Endothelial cell of umbilical vein (primary cell): ENCODE results near the gene CCDC30. TPM values are rescaled to one million over a fixed set of nuclear protein-coding genes. Genes with fewer than 3 reads are reported as not detected.

Experiments
- BruUV-seq: library from RNA; stranded (reverse); fragments of 400-500 nt; replicated peaks from 2 replicates; lab custom pipeline; 2021; lab: Mats Ljungman, UMichigan
- CTCF ChIA-PET: fragments of 300-600, 350-600 bp; sonication (Branson Sonifier 250); formaldehyde crosslinking; loops from one replicate; lab custom pipeline; 2021; ENCODE audit warnings: antibody characterized with exemption, inconsistent platforms; lab: Charles Lee
- POLR2A ChIA-PET: fragments of 300-600, 350-600 bp; sonication (Branson Sonifier 250); formaldehyde crosslinking; loops from one replicate; lab custom pipeline; 2021; ENCODE audit warnings: antibody characterized with exemption, inconsistent platforms; lab: Charles Lee
- DNase-seq: peaks from one replicate; pipeline ENCODE4 v3.0.0-alpha.2; 2011; ENCODE audit warnings: low read depth, low spot score
- FAIRE-seq: peaks from 2 replicates; lab custom pipeline; 2011; peaks lifted over from hg19 to GRCh38; lab: Jason Lieb, UNC
- H2AFZ ChIP-seq: 2 replicates; pipeline ENCODE4 v1.6.0; 2012; ENCODE audit warnings: low read depth, low read length, control low read depth, inconsistent platforms
- H3K27ac ChIP-seq: 2 replicates; pipeline ENCODE4 v1.5.1; 2011; ENCODE audit warnings: low read depth, mild to moderate bottlenecking, control low read depth, low read length, moderate library complexity; ENCODE audit not compliant: insufficient read depth
- H3K27me3 ChIP-seq, 2 experiments: 2 replicates each; pipeline versions ENCODE4 v1.6.0 to v1.6.1; 2011; ENCODE audit warnings: low read length in 2 of 2, mixed read lengths in 1 of 2; ENCODE audit not compliant: control insufficient read depth in 2 of 2, insufficient read depth in 2 of 2
- H3K36me3 ChIP-seq, 2 experiments: 2 replicates in 1 of 2; 3 replicates in 1 of 2; pipeline ENCODE4 v1.5.1; 2011; ENCODE audit warnings: low read length in 2 of 2, mild to moderate bottlenecking in 1 of 2, moderate library complexity in 1 of 2; ENCODE audit not compliant: control insufficient read depth in 2 of 2, insufficient read depth in 2 of 2; ENCODE audit errors: extremely low read depth in 1 of 2
- H3K4me1 ChIP-seq: 3 replicates; pipeline ENCODE4 v1.5.1; 2011; ENCODE audit warnings: mild to moderate bottlenecking, low read length; ENCODE audit not compliant: control insufficient read depth, insufficient read depth; ENCODE audit errors: extremely low read depth
- H3K4me2 ChIP-seq: 2 replicates; pipeline ENCODE4 v1.6.1; 2011; ENCODE audit warnings: low read length, control low read depth, mixed read lengths; ENCODE audit not compliant: insufficient read depth
- H3K4me3 ChIP-seq, 3 experiments: fragments of 200-600 bp in 1 of 3; sonication (generic), shearing (Covaris generic) in 1 of 3; replicated peaks in 1 of 3; 2 replicates each; pipeline ENCODE4 v1.5.1; 2011 to 2016; ENCODE audit warnings: control low read depth in 3 of 3, low read length in 3 of 3, mild to moderate bottlenecking in 2 of 3, inconsistent platforms in 1 of 3, low read depth in 1 of 3, moderate library complexity in 1 of 3; ENCODE audit not compliant: insufficient read depth in 1 of 3
- H3K79me2 ChIP-seq: 2 replicates; pipeline ENCODE4 v1.6.0; 2012; ENCODE audit warnings: low read length, inconsistent platforms; ENCODE audit not compliant: control insufficient read depth, insufficient read depth
- H3K9ac ChIP-seq: replicated peaks from 2 replicates; pipeline ENCODE3; 2011; ENCODE audit warnings: low read length, control low read depth; ENCODE audit not compliant: insufficient read depth; ENCODE audit errors: extremely low read depth
- H3K9me1 ChIP-seq: replicated peaks from 3 replicates; pipeline ENCODE4 v1.6.0; 2011; ENCODE audit warnings: mild to moderate bottlenecking, low read length; ENCODE audit not compliant: control insufficient read depth, insufficient read depth; ENCODE audit errors: extremely low read depth
- H3K9me3 ChIP-seq: replicated peaks from 2 replicates; pipeline ENCODE4 v1.5.1; 2012; ENCODE audit warnings: low read length, inconsistent platforms; ENCODE audit not compliant: control insufficient read depth, insufficient read depth
- H4K20me1 ChIP-seq: replicated peaks from 2 replicates; pipeline ENCODE3; 2011; ENCODE audit warnings: mild to moderate bottlenecking, low read length; ENCODE audit not compliant: control insufficient read depth, insufficient read depth; ENCODE audit errors: extremely low read depth
- EZH2 ChIP-seq: IDR thresholded peaks from 2 replicates; pipeline ENCODE4 v1.6.1; 2012; ENCODE audit warnings: borderline replicate concordance, low read depth, mild to moderate bottlenecking, moderate library complexity, low read length, inconsistent platforms; ENCODE audit not compliant: severe bottlenecking
- FOS ChIP-seq: IDR thresholded peaks from 2 replicates; pipeline ENCODE4 v1.6.1; 2011; ENCODE audit warnings: mild to moderate bottlenecking, low read length, moderate library complexity, borderline replicate concordance; ENCODE audit not compliant: insufficient read depth
- GATA2 ChIP-seq: IDR thresholded peaks from 2 replicates; pipeline ENCODE4 v1.7.0; 2011; ENCODE audit warnings: low read depth, mild to moderate bottlenecking, moderate library complexity, mixed read lengths, low read length; ENCODE audit not compliant: insufficient read length, insufficient read depth
- JUN ChIP-seq: IDR thresholded peaks from 2 replicates; pipeline ENCODE4 v1.6.1; 2011; ENCODE audit warnings: borderline replicate concordance, low read depth; ENCODE audit not compliant: insufficient read length, insufficient read depth
- MYC ChIP-seq: IDR thresholded peaks from one replicate; pipeline ENCODE4 v1.6.1; 2011; ENCODE audit warnings: mild to moderate bottlenecking, low read depth, low read length
- POLR2A ChIP-seq: IDR thresholded peaks from 2 replicates; pipeline ENCODE4 v1.6.1; 2012; ENCODE audit warnings: low read depth, mild to moderate bottlenecking, control low read depth, low read length
- POLR2AphosphoS5 ChIP-seq: IDR thresholded peaks from 2 replicates; pipeline ENCODE4 v1.6.1; 2012; ENCODE audit warnings: low read depth, mild to moderate bottlenecking, control low read depth, low read length, moderate library complexity; ENCODE audit not compliant: insufficient read depth
- dilution Hi-C: fragments of 300-500 bp; cut with MboI; formaldehyde crosslinking; loops from one replicate; pipeline ENCODE4 v1.15.0; 2019; ENCODE audit warnings: low sequenced_read_pairs; ENCODE audit not compliant: extremely low pct_ligation_motif_present
- intact Hi-C: fragments of 100-400 bp; cut with micrococcal nuclease; formaldehyde crosslinking; loops from one replicate; pipeline ENCODE4 v1.10.0; 2022
- polyA plus RNA-seq, 4 experiments: library from polyadenylated mRNA; depleted of rRNA in 3 of 4; stranded (reverse) in 3 of 4; unstranded in 1 of 4; fragments of >200 nt; gene quantifications; 2 replicates each; pipeline versions ENCODE4 v1.2.1 to v1.2.3, GENCODE V29; 2011 to 2012; ENCODE audit warnings: missing spikeins in 1 of 4
- total RNA-seq: library from RNA; stranded (reverse); gene quantifications from 2 replicates; pipeline ENCODE4 v1.2.3, GENCODE V29; 2021
- TF ChIP-seq, protein P1 (sequence below), 2 donors: IDR thresholded peaks; 1 replicate in 1 of 2; 2 replicates in 1 of 2; pipeline ENCODE4 v1.5.1; 2011; ENCODE audit warnings: low read length in 2 of 2, mild to moderate bottlenecking in 2 of 2, moderate library complexity in 2 of 2, control low read depth in 1 of 2, inconsistent platforms in 1 of 2, low read depth in 1 of 2; ENCODE audit not compliant: insufficient read depth in 1 of 2; ENCODE audit errors: extremely low read depth in 1 of 2
- TF ChIP-seq, protein P2 (sequence below): IDR thresholded peaks from 2 replicates; pipeline ENCODE4 v1.6.1; 2011; ENCODE audit not compliant: insufficient read depth, insufficient read length

The CCDC30 gene
- total and polyA plus RNA-seq, 2 donors (not counting 3 experiments of a cell fraction or from before 2014, with no cell fraction given), result 0.19 to 2.9 TPM

DNA sequence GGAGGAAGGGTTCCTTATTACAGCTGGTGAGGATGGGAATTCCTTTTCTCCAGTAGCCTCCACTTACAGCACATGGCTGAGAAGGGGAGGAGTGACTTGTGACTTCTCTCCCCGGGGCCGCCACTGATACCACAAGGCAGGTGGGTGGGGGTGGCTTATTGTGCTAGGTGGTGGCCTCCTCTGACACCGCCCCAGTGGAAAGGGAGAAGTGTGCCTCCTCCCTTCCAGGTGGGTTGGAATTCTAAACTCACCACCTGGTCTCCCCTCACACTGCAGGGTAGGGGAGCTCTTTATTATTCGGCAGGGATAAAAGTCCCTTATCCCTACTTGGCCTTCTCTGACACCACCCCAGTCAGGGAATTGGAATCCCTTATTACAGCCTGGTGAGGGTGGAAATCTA, 89.5 kb downstream of the CCDC30 start:
- intact Hi-C loops (no loop called here), dilution Hi-C loops (no loop called here)
- no TSS peak for BruUV-seq
- POLR2A ChIA-PET, result no interaction called here
- H3K4me3 ChIP-seq, result no peak overlapping the region
- H3K79me2 ChIP-seq, result no peaks in the 10 kb centered on the region
- no peak overlapping the region for H3K4me2 ChIP-seq
- no peaks in the 10 kb centered on the region for H3K4me1 ChIP-seq
- H3K27ac ChIP-seq, result no peak overlapping the region
- DNase-seq (no peak), FAIRE-seq (no peak)
- H3K9me1 ChIP-seq, result no peaks in the 10 kb centered on the region
- TF ChIP-seq POLR2A (no peak), MYC (no peak), EZH2 (no peak), POLR2AphosphoS5 (no peak), GATA2 (no peak), FOS (no peak), JUN (no peak)
- TF ChIP-seq, protein P1, sequence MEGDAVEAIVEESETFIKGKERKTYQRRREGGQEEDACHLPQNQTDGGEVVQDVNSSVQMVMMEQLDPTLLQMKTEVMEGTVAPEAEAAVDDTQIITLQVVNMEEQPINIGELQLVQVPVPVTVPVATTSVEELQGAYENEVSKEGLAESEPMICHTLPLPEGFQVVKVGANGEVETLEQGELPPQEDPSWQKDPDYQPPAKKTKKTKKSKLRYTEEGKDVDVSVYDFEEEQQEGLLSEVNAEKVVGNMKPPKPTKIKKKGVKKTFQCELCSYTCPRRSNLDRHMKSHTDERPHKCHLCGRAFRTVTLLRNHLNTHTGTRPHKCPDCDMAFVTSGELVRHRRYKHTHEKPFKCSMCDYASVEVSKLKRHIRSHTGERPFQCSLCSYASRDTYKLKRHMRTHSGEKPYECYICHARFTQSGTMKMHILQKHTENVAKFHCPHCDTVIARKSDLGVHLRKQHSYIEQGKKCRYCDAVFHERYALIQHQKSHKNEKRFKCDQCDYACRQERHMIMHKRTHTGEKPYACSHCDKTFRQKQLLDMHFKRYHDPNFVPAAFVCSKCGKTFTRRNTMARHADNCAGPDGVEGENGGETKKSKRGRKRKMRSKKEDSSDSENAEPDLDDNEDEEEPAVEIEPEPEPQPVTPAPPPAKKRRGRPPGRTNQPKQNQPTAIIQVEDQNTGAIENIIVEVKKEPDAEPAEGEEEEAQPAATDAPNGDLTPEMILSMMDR (IDR thresholded peaks at IDR 0.05; ENCODE audit: extremely low read depth in 1 of 2, insufficient read depth in 1 of 2, low read depth in 1 of 2, low read length in 2 of 2), result no peak
- TF ChIP-seq, protein P2, sequence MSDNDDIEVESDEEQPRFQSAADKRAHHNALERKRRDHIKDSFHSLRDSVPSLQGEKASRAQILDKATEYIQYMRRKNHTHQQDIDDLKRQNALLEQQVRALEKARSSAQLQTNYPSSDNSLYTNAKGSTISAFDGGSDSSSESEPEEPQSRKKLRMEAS, result no peak
- H3K9ac ChIP-seq, result no peak overlapping the region
- no peaks in the 10 kb centered on the region for H4K20me1 ChIP-seq
- no peak overlapping the region for H2AFZ ChIP-seq
- CTCF ChIA-PET, result no interaction called here
- H3K27me3 ChIP-seq, result peaks cover 4 to 11% of the 10 kb centered on the region in 2 experiments
- H3K36me3 ChIP-seq, result no peaks in the 10 kb centered on the region
- no peaks in the 10 kb centered on the region for H3K9me3 ChIP-seq
